ENCODE data around the gene KRTAP4-16.
"Not testable (repeated sequence)": the region's sequence is repeated elsewhere in the genome, so short reads cannot be mapped to it uniquely, and the experiment has no call there.

Gene KRTAP4-16

DNA sequence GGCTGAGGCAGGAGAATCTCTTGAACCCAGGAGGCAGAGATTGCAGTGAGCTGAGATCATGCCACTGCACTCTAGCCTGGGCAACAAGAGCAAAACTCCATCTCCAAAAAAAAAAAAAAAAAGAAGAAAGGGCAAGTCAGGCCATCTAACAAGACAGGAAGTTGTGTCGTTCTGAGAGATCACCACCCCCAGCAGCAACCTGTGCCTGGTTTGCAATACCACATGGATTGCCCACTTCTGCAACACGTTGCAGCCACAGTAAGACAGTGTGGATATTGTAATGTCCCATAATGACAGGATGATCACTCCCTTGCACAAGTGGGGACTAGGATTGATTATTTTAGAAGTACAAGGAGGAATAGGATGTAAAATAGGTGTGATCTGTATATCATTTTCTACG is 33.0 kb downstream of the KRTAP4-16 start:
- no peak for DNase-seq

DNA sequence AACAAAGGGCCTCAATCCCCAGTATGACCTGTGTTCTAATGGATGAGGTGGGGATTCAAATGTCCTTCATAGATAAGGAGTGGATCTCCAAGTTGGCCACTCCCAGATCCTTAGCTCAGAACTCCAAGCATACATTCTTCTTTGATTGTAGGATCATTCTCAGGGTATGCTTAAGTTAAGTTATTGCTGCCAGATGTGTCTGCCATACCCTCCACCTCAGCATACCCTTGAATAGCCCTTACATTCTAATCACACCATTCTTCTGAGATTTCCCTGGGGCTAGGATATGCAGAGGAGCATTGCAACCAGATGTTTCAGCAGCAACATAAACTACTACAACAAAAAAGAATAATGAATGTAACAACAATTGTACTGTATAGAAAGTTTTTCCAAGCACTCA is 34.7 kb downstream of the KRTAP4-16 start:
- no peak for DNase-seq

DNA sequence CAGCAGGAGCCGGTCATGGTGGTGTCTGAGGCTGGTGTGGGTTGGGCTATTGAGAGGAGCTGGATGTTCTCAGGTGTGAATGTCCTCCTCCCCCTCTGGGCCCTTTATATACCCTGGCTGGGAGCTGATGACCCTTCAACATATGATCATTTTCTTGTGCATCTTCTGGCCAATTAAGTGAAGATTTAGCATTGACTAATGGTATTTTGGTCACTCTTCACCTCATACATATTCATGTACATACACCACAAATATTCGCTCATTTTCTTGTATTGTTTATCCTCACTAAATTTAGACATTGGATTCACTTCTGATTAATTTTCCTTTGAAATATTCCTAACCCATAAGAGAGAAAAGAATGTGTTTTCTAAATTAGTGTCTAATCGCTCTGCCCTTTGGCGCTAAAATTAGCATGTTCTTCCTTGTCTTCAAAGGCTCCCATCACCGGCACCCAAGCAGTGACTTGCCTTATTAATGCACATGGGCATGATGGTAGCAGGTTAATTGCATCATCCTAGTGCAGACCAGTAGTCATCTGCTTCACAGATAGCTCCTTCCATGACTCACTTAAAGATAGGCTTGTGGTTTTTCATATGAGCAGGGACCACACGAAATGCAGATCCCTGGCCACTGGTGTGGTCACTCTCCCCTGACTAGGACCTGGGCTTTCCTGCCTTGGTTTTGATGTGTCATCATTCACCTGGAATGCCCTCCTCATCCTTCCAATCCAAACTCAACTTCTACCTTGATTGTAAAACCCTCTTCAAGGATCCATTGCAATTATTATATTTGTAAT is 36.0 kb downstream of the KRTAP4-16 start, which contains the start of gene KRTAP2-4:
TSS of gene KRTAP2-4 (minus strand) at position 51 of the 796 bp plus-strand sequence. CDS start at position 17, 34 bp downstream.
- no peak for DNase-seq

DNA sequence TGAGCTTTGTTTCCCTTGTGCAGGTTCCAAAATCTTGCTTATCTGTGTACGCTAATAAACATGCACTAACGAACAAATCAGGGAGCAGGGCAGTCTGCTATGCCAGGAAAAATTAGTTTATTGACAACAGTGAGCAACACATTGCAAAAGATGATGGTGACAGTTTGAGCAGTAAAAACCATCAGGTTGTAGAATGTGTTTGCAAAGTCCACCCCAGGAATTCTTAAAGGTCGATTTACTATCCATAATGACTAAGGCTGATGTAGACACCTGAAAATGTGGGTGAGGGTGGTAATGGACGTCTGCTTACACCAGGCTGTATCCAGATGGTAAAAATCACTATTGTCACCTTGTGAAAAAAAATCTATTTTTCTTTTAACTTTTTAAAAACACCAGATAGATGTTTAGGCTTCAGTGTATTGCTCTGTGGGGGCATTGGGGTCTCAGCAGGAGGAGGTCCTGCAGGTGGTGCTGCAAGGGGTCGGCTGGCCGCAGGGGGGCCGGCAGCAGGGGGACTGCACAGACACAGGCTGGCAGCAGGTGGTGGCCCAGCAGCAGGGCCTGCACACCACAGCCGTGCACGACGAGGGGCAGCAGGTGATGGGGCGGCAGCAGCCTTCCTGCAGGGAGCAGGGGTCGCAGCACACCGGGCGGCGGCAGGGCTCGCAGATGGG is 36.9 kb downstream of the KRTAP4-16 start:
- not testable (repeated sequence) for DNase-seq

DNA sequence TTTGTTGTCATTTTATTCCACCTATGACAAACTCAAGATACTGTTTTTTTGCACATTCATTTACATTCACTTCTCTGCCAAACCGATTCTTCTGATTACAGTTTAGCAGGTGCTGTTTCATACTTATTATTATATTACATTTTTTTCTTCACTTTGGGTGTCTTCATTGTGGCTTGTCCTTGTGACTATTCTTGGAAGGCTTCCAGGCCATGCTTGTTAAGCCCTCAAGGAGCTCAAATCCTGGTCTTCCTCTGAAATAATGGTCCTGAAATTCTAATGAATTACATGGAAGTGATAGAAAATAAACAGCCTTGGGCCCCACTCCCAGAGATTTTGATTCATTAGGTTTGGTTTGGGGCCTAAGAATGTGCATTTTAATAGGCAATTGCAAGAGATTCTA is 37.7 kb downstream of the KRTAP4-16 start:
- DNase-seq = no peak

DNA sequence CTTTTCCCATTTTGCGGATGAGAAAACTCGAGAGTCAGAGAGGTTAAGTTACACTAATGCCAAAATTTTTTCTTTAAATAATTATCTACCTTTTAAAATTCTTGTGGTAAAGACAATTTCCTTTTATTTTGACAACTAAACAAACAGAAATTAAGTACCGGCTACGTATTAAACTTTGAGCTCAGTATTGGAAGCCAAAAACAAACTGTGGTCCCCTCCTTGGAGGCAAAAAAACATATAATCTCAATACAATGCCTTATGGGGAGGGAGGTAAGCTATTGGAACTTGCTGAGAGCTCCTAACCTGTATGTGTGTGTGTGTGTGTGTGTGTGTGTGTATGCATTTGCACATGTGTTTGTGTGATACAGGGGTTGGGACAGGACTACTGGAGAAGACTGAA is 38.6 kb downstream of the KRTAP4-16 start:
- DNase-seq = no peak

DNA sequence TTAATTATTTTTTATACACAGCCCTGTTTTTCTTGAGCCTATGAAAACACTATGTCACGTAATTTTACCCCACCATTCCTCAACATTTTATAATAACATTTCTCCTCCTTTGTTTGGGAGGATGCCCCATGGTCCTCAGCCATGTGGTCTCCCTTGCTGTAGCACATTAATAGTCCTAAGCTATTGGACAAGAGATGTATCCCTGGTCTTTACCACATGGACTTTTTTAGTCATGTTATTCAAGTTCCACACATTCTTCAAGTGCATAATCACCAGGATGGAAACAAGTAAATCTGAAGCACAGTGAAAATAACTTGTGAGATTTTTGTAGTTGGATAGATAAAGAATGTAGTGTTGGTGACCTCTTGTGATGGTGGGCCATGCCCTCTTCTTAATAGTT is 40.0 kb downstream of the KRTAP4-16 start:
- no peak for DNase-seq

DNA sequence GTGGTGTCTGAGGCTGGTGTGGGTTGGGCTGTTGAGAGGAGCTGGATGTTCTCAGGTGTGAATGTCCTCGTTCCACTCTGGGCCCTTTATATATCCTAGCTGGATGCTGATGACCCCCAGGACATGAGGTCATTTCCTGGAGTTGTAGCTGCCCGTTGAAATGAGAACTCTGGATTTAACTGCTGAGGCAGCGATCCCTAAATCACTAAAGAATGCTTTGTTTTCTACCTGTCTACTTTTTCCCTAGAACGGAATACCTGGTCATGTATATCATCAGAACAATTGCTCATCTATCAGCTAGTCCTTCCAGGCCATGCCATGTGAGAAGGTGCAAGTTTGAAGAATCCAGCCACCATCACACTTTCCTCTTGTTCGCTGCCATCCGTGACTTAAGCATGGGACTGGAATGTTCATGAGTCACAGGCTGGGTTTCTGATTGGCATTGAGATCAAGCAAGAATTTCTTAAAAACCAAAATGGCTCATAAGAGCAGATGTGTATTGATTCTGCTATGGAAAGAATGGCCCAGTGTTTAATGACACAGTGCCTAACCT is 41.9 kb downstream of the KRTAP4-16 start, which contains the start of gene KRTAP2-3:
TSS of gene KRTAP2-3 (minus strand) at position 63 of the 553 bp plus-strand sequence. CDS start 64 bp downstream, outside the sequence.
- DNase-seq = no peak

DNA sequence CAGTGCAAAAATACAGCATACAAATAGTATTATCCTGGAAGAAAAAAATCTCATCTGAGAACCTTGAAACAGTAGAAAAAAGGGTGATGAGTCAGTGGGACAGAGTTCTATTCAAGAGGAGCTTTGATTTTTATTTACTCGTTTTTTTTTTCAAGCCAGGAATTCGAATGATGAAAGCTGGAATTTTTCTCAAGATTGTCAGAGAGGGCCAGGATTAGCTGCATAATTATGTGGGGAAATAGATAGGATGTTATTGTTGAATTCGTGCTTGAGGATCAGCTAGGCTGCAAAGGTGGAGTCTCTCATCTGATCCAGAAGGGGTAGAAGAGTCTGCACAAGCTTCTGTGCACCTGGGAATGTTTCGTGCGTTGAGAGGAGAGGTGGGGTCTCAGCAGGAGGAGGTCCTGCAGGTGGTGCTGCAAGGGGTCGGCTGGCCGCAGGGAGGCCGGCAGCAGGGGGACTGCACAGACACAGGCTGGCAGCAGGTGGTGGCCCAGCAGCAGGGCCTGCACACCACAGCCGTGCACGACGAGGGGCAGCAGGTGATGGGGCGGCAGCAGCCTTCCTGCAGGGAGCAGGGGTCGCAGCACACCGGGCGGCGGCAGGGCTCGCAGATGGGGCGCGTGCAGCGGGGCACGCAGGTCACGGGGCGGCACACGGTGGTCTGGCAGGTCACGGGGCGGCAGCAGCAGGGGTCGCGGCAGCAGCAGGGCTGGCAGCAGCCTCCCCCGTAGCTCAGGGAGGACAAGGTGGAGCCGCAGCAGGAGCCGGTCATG is 42.5 kb downstream of the KRTAP4-16 start:
- not testable (repeated sequence) for DNase-seq

DNA sequence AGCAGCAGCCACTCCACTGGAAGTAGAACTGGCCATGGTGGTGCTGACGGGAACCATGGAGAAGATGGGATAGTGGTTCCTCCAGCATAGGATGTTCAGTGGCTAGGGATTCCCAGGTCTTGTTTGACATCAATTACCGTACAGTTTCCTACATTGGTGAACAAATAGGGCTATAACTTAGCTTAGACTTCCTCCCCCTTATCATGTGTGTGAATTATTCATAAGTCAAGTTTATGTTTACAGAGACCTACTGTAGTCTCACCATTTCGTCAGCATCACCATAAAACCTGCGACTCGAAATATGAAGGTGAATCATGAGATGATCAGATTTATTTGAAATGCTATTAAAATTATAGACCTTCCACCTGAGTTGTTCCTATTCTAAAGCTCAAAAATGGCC is 43.3 kb downstream of the KRTAP4-16 start:
- no peak for DNase-seq

DNA sequence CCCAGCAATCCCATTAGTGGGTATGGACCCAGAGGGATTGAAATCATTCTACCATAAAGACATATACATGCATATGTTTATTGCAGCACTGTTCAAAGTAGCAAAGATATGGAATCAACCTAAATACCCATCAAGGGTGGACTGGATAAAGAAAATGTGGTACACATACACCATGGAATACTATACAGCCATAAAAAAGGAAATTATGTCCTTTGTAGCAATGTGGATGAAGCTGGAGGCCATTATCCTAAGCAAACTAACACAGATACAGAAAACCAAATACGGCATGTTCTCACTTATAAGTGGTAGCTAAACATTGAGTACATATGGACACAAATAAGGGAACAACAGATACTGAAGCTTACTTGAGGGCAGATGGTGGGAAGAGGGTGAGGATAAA is 44.5 kb downstream of the KRTAP4-16 start:
- no peak for DNase-seq

DNA sequence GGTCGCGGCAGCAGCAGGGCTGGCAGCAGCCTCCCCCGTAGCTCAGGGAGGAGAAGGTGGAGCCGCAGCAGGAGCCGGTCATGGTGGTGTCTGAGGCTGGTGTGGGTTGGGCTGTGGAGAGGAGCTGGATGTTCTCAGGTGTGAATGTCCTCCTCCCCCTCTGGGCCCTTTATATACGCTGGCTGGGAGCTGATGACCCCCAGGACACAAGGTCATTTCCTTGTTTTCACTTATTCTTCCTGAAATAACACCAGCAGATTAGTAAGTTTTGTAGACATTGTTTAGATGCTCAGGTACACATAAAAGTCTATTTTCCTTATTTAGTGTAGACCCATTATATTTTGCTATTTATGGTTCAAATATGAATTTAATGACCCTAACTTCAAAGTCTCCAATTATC is 46.9 kb downstream of the KRTAP4-16 start, which contains the start of gene KRTAP2-2:
TSS of gene KRTAP2-2 (minus strand) at position 101 of the 400 bp plus-strand sequence. CDS start at position 82, 19 bp downstream.
- not testable (repeated sequence) for DNase-seq

DNA sequence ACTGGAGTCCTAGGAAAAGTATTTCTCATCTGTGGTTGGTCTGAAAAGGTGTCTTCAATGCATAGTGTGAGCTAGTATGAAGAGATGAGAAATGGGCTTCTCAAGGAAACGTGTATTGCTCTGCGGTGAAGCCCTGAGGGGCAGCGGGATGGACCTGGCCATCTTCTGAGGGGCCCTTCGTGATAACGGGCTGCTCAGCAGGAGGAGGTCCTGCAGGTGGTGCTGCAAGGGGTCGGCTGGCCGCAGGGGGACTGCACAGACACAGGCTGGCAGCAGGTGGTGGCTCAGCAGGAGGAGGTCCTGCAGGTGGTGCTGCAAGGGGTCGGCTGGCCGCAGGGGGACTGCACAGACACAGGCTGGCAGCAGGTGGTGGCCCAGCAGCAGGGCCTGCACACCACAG is 47.5 kb downstream of the KRTAP4-16 start:
- DNase-seq = not testable (repeated sequence)

DNA sequence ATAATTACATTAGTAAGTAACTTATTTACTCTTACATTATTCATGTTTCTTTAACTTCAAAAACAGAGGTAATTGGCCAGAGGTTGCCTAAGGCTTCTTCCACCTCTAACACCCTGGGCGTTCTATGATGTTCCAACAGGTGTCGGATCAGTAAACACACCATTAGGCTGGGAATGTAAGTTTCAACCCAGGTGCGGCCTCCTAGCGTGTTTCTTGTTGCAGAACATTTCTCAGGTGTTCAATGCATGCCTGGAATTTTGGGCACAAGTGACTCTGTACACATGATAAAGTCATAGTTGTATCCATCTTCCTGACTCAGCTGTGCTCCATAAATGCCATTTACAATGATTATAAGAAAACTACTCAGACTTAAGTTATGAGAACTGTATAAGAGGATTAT is 48.0 kb downstream of the KRTAP4-16 start:
- DNase-seq = no peak

DNA sequence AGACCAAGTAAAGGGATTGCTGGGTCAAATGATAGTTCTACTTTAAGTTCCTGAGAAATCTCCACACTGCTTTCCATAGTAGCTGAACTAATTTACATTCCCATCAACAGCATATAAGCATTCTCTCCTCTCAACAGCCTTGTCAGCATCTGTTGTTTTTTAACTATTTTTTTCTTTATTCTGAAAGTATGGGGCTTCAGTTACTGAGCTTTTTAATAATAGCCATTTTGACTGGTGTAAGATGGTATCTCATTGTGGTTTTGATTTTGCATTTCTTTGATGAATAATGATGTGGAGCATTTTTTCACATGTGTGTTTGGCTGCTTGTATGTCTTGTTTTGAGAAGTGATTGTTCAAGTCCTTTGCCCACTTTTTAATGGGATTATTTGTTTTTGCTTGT is 49.4 kb downstream of the KRTAP4-16 start:
- DNase-seq = no peak

Measured in cerebellar nuclear complex (tissue), 1 donor.